GM19043 (cell line): Measurements from ENCODE around the gene PTOV1.

Experiments used
- ATAC-seq: cut with Tn5 transposase; IDR thresholded peaks from one replicate; pipeline ENCODE4 v1.9.1; 2021; ENCODE audit warnings: low read depth; ENCODE audit not compliant: unreplicated experiment

Gene PTOV1

GRCh38 chr19:49908480-49909420, 57.8 kb downstream of the PTOV1 start:
- ATAC-seq = no peak

- no peak for ATAC-seq
Measured at GRCh38 chr19:49910179-49910578, 59.2 kb downstream of the PTOV1 start.
